SK-N-SH (cell line): ENCODE data around the gene CAD.

Source experiments
- CTCF ChIP-seq: fragments of 200-600 bp; sonication (generic); IDR thresholded peaks from 2 replicates; pipeline ENCODE4 v1.6.1; 2017; ENCODE audit warnings: antibody characterized with exemption, mild to moderate bottlenecking, moderate library complexity
- EP300 ChIP-seq, 2 experiments: IDR thresholded peaks; 2 replicates each; pipeline versions ENCODE4 v1.4.0 to v1.6.1; 2012; ENCODE audit warnings: borderline replicate concordance in 1 of 2, low read depth in 1 of 2, low read length in 1 of 2
- EZH2phosphoT487 ChIP-seq: fragments of 200-600 bp; sonication (generic); IDR thresholded peaks from 2 replicates; pipeline ENCODE4 v1.6.1; 2017; ENCODE audit warnings: low read depth, mixed run types, mild to moderate bottlenecking, antibody characterized with exemption, moderate library complexity, borderline replicate concordance
- GABPA ChIP-seq: IDR thresholded peaks from 2 replicates; pipeline ENCODE4 v1.4.0; 2012; ENCODE audit warnings: low read depth, mild to moderate bottlenecking
- JUND ChIP-seq: IDR thresholded peaks from 2 replicates; pipeline ENCODE4 v1.4.0; 2012
- MEF2A ChIP-seq: IDR thresholded peaks from 2 replicates; pipeline ENCODE4 v1.4.0; 2012; ENCODE audit warnings: low read depth, borderline replicate concordance
- MXI1 ChIP-seq: IDR thresholded peaks from 2 replicates; pipeline ENCODE4 v1.6.1; 2012; ENCODE audit warnings: mild to moderate bottlenecking, low read depth, low read length, improper control_type of control experiment
- NFIC ChIP-seq: IDR thresholded peaks from 2 replicates; pipeline ENCODE4 v1.4.0; 2012; ENCODE audit warnings: borderline replicate concordance
- POLR2AphosphoS5 ChIP-seq: IDR thresholded peaks from 2 replicates; pipeline ENCODE4 v1.6.1; 2012; ENCODE audit warnings: low read depth, low read length
- RAD21 ChIP-seq: IDR thresholded peaks from 2 replicates; pipeline ENCODE4 v1.6.1; 2012; ENCODE audit warnings: mild to moderate bottlenecking, low read length
- RCOR1 ChIP-seq: fragments of 150-350 bp; IDR thresholded peaks from 2 replicates; pipeline ENCODE4 v1.6.1; 2017; ENCODE audit warnings: antibody characterized with exemption, low read length
- RFX5 ChIP-seq: IDR thresholded peaks from 2 replicates; pipeline ENCODE4 v1.6.1; 2012; ENCODE audit warnings: mild to moderate bottlenecking, improper control_type of control experiment, low read length
- TF ChIP-seq, protein P1 (sequence below): IDR thresholded peaks from 2 replicates; pipeline ENCODE4 v1.6.1; 2012; ENCODE audit warnings: mild to moderate bottlenecking, low read depth, low read length, moderate library complexity

GRCh38 chr2:27258051-27258450 lies 40.9 kb downstream of the CAD start:
- TF ChIP-seq CTCF (no peak), EZH2phosphoT487 (no peak), JUND (no peak), EP300 (IDR thresholded peaks at IDR 0.05; ENCODE audit: borderline replicate concordance in 1 of 2, low read depth in 1 of 2, low read length in 1 of 2) (no peak), RFX5 (no peak), RCOR1 (no peak), NFIC (no peak), MXI1 (no peak), GABPA (no peak), MEF2A (no peak), POLR2AphosphoS5 (no peak), RAD21 (no peak)
- TF ChIP-seq, protein P1, sequence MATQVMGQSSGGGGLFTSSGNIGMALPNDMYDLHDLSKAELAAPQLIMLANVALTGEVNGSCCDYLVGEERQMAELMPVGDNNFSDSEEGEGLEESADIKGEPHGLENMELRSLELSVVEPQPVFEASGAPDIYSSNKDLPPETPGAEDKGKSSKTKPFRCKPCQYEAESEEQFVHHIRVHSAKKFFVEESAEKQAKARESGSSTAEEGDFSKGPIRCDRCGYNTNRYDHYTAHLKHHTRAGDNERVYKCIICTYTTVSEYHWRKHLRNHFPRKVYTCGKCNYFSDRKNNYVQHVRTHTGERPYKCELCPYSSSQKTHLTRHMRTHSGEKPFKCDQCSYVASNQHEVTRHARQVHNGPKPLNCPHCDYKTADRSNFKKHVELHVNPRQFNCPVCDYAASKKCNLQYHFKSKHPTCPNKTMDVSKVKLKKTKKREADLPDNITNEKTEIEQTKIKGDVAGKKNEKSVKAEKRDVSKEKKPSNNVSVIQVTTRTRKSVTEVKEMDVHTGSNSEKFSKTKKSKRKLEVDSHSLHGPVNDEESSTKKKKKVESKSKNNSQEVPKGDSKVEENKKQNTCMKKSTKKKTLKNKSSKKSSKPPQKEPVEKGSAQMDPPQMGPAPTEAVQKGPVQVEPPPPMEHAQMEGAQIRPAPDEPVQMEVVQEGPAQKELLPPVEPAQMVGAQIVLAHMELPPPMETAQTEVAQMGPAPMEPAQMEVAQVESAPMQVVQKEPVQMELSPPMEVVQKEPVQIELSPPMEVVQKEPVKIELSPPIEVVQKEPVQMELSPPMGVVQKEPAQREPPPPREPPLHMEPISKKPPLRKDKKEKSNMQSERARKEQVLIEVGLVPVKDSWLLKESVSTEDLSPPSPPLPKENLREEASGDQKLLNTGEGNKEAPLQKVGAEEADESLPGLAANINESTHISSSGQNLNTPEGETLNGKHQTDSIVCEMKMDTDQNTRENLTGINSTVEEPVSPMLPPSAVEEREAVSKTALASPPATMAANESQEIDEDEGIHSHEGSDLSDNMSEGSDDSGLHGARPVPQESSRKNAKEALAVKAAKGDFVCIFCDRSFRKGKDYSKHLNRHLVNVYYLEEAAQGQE, result no peak
